ENCODE results near the gene TGOLN2. TPM values are rescaled to one million over a fixed set of nuclear protein-coding genes. Genes with fewer than 3 reads are reported as not detected.
"Not testable (repeated sequence)": the region's sequence is repeated elsewhere in the genome, so short reads cannot be mapped to it uniquely, and the experiment has no call there.

The TGOLN2 gene
- total and polyA plus RNA-seq, 2 of the 13 experiments (the other 11 are each of a cell fraction or from before 2014, with no cell fraction given) = 99.6 to 155 TPM

GRCh38 chr2:85362653-85363387 lies 35.0 kb upstream of the TGOLN2 start:
- H3K4me3 ChIP-seq (replicated peaks in 1 of 3; ENCODE audit: insufficient read depth in 1 of 3, low read depth in 2 of 3, low read length in 3 of 3); in situ Hi-C loops (cut with HindIII; ENCODE audit: extremely low pct_ligation_motif_present, low pct_unique_long_range_greater_than_20kb); H3K9ac ChIP-seq (ENCODE audit: insufficient read depth, low read depth, low read length); intact Hi-C loops (cut with micrococcal nuclease; ENCODE audit: unreplicated experiment); H4K20me1 ChIP-seq (ENCODE audit: insufficient read depth, low read length); H2AFZ ChIP-seq (ENCODE audit: low read length); H3K27ac ChIP-seq (ENCODE audit: extremely low read length, insufficient read depth, low read length); H3K27me3 ChIP-seq (ENCODE audit: control insufficient read depth in 1 of 2, insufficient read depth in 2 of 2, low read length in 2 of 2); H3K9me3 ChIP-seq (ENCODE audit: low read length); ATAC-seq; DNase-seq (ENCODE audit: low spot score); H3K4me2 ChIP-seq (ENCODE audit: low read depth, low read length); CTCF ChIA-PET (ENCODE audit: low intra/inter-chr PET ratio, low total read pairs); H3K36me3 ChIP-seq (replicated peaks in 1 of 2; ENCODE audit: control insufficient read depth in 1 of 2, insufficient read depth in 2 of 2, low read length in 2 of 2); H3K79me2 ChIP-seq (ENCODE audit: insufficient read depth, low read length); FAIRE-seq; BruUV-seq (replicated peaks): not testable (repeated sequence)
- POLR2A ChIA-PET = interaction anchor here (1.5 to 5.5 kb wide), 2 partner anchors 9 to 197 kb away, joined by 5 to 86 read pairs; partner anchors contain the start of genes ELMOD3, GGCX and RETSAT
- H3K4me1 ChIP-seq (ENCODE audit: insufficient read depth, low read length) = peaks cover 47% of the 10 kb centered on the region
- WGBS (ENCODE audit: low lambda C conversion rate) = 86% methylated on average over 5 of the region's 5 CpGs
- TF ChIP-seq RXRB (CRISPR knock-in tag; IDR thresholded peaks at IDR 0.05; ENCODE audit: borderline replicate concordance) (0 out of 2 replicates have a peak, but pooled peaks have one; percentile 24), ZNF460 (CRISPR knock-in tag; IDR thresholded peaks at IDR 0.05; ENCODE audit: borderline replicate concordance) (peak; percentile 30; the same call in 1 of the 2 replicates), ZNF770 (CRISPR knock-in tag; IDR thresholded peaks at IDR 0.05) (peak; percentile 83; the same call in 1 of the 2 replicates), ZMYM4 (CRISPR knock-in tag; IDR thresholded peaks at IDR 0.05) (peak; percentile 16; the same call in 1 of the 2 replicates), ZMYM3 (CRISPR knock-in tag; IDR thresholded peaks at IDR 0.05) (peak; percentile 55; the same call in 1 of the 2 replicates), ZNF121 (CRISPR knock-in tag; IDR thresholded peaks at IDR 0.05) (peak; percentile 69; the same call in 1 of the 2 replicates)

Measured in HepG2 (cell line).